ENCODE results near the gene NDUFC2.

DNA sequence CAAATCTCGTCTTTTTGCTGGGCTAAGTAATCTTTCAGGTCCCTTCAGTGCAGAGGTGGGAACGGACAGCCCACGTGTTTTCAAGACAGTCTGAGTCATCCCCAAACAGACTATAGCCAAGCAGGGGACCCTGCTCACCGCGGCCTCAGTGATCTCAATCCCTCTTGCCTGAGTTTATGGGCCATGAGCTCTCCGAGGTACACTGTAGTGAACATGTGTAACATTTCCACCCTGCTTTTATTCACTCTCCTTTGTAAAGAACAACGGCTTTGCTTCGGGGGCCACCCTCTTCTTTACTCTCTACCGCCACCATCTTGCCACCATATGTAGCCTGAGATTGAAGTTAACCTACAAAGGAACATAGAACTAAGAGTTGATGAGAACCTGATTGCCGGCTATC is 45.0 kb downstream of the NDUFC2 start:
- TF ChIP-seq POLR2A (IDR thresholded peaks at IDR 0.05), result no peak
- no peak for TF ChIP-seq CTCF (IDR thresholded peaks at IDR 0.05)

Data from testis (tissue), 2 donors.